ENCODE results near the gene TOMM34.

Gene TOMM34, protein sequence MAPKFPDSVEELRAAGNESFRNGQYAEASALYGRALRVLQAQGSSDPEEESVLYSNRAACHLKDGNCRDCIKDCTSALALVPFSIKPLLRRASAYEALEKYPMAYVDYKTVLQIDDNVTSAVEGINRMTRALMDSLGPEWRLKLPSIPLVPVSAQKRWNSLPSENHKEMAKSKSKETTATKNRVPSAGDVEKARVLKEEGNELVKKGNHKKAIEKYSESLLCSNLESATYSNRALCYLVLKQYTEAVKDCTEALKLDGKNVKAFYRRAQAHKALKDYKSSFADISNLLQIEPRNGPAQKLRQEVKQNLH

DNA sequence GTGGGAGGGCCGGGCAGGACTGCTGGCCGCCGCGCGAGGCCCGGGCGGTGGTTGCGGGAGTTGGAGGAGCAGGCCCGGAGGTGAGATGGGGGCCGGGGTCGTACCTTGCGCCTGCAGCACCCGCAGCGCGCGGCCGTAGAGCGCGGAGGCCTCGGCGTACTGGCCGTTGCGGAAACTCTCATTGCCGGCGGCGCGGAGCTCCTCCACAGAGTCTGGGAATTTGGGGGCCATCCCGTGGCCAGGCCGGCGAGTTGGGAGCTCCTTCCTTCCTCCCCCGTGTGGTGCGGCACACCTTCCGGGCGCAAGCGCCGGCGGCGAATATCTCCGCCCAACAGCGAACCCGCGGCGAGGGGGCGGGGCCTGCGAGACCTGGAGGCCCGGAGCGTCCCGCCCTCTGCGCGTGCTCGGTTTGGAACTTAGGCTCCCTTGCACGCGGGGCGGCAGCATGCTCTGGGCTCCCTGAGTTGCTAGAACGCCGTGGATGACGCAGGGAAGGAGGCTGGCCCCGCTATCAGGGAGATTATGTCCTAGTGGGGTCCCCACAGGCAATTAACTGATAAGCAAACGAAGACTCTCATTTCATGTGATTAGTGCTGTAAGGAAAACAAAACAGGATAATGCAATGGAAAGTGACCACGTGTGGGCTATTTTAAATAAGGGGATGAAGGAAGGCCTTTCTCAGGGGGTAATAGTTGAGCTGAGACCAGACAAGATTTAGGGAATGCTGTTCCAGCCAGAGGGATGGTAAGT, at the start of gene TOMM34:
TOMM34 (minus strand) TSS at position 295 of the 750 bp plus-strand sequence; CDS start at position 231, 64 bp downstream.
- Histone ChIP-seq H3K27ac (ENCODE audit: low read depth, low read length) (peak within 1 kb of the TSS; percentile 80), H3K36me3 (ENCODE audit: control insufficient read depth, insufficient read depth, low read length) (peaks cover 21% of the 10 kb centered on the region), H3K9me3 (ENCODE audit: control insufficient read depth, insufficient read depth, low read length) (no peaks in the 10 kb centered on the region), H3K4me3 (ENCODE audit: low read depth, low read length) (peak within 1 kb of the TSS; percentile 82), H3K4me1 (ENCODE audit: control insufficient read depth, insufficient read depth, low read length) (peaks cover 21% of the 10 kb centered on the region), H3K9ac (ENCODE audit: low read depth, low read length) (peak within 1 kb of the TSS; percentile 32), H3K27me3 (ENCODE audit: control insufficient read depth, insufficient read depth, low read length) (peaks cover 44% of the 10 kb centered on the region)

DNA sequence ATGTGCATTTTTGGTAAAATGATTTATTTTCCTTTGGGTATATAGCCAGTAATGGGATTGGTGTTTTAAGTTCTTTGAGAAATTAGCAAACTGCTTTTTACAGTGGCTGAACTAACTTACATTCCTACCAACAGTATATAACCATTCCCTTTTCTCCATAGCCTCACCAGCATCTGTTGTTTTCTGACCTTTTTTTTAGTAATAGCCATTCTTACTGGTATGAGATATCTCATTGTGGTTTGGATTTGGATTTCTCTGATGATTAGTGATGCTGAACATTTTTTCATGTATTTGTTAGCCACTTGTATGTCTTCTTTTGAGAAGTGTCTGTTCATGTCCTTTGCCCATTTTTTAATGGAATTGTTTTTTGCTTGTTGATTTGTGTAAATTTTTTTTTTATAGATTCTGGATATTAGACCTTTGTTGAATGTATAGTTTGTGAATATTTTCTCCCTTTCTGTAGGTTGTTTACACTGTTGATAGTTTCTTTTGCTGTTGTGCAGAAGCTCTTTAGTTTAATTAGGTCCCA, 48.4 kb upstream of the TOMM34 start:
- no peaks in the 10 kb centered on the region for H3K27me3 ChIP-seq (ENCODE audit: control insufficient read depth, insufficient read depth, low read length)
- H3K9me3 ChIP-seq (ENCODE audit: control insufficient read depth, insufficient read depth, low read length): no peaks in the 10 kb centered on the region
- no peak overlapping the region for H3K4me3 ChIP-seq (ENCODE audit: low read depth, low read length)
- H3K27ac ChIP-seq (ENCODE audit: low read depth, low read length): no peak overlapping the region
- peaks cover 14% of the 10 kb centered on the region for H3K36me3 ChIP-seq (ENCODE audit: control insufficient read depth, insufficient read depth, low read length)
- H3K9ac ChIP-seq (ENCODE audit: low read depth, low read length): no peak overlapping the region
- H3K4me1 ChIP-seq (ENCODE audit: control insufficient read depth, insufficient read depth, low read length): no peaks in the 10 kb centered on the region

DNA sequence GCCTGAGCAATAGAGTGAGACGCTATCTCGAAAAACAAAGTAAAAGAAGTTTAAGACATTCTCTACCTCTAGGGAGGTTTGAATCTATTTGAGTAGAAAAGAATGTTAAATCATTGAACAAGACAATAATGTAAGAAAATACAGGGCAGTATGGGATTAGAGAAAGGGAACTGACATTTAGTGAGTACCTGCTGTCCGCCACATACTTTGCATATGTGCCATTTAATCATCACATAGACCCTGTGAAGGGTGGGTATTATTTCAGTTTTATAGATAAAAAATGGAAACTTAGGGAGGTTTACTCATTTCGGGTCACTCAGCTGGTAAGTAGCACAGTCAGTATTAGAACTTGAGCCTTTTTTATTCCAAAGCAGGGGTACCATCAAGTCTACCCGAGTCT, 37.5 kb upstream of the TOMM34 start:
- H3K36me3 ChIP-seq (ENCODE audit: control insufficient read depth, insufficient read depth, low read length): peaks cover 75% of the 10 kb centered on the region
- H3K4me3 ChIP-seq (ENCODE audit: low read depth, low read length): no peak overlapping the region
- H3K4me1 ChIP-seq (ENCODE audit: control insufficient read depth, insufficient read depth, low read length): no peaks in the 10 kb centered on the region; the same call in 1 of the 2 replicates
- no peak overlapping the region for H3K9ac ChIP-seq (ENCODE audit: low read depth, low read length)
- no peak overlapping the region for H3K27ac ChIP-seq (ENCODE audit: low read depth, low read length)
- H3K9me3 ChIP-seq (ENCODE audit: control insufficient read depth, insufficient read depth, low read length): no peaks in the 10 kb centered on the region
- H3K27me3 ChIP-seq (ENCODE audit: control insufficient read depth, insufficient read depth, low read length): no peaks in the 10 kb centered on the region

DNA sequence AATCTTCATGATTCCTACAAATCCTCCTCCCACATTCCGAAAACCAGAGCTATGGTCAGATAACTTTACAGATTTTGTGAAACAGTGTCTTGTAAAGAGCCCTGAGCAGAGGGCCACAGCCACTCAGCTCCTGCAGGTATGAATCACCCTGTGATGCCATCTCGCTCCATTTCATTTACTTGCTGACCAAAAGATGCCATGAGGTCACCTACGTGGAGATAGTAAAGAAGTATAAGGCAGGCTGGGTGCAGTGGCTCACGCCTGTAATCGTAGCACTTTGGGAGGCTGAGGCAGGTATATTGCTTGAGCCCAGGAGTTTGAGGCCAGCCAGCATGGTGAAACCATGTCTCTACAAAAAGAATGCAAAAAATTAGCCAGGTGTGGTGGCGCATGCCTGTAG, 37.0 kb upstream of the TOMM34 start:
- no peaks in the 10 kb centered on the region for H3K27me3 ChIP-seq (ENCODE audit: control insufficient read depth, insufficient read depth, low read length)
- H3K4me3 ChIP-seq (ENCODE audit: low read depth, low read length): no peak overlapping the region
- no peak overlapping the region for H3K9ac ChIP-seq (ENCODE audit: low read depth, low read length)
- H3K36me3 ChIP-seq (ENCODE audit: control insufficient read depth, insufficient read depth, low read length): peaks cover 70% of the 10 kb centered on the region
- no peaks in the 10 kb centered on the region; the same call in 1 of the 2 replicates for H3K4me1 ChIP-seq (ENCODE audit: control insufficient read depth, insufficient read depth, low read length)
- H3K27ac ChIP-seq (ENCODE audit: low read depth, low read length): no peak overlapping the region
- no peaks in the 10 kb centered on the region for H3K9me3 ChIP-seq (ENCODE audit: control insufficient read depth, insufficient read depth, low read length)

DNA sequence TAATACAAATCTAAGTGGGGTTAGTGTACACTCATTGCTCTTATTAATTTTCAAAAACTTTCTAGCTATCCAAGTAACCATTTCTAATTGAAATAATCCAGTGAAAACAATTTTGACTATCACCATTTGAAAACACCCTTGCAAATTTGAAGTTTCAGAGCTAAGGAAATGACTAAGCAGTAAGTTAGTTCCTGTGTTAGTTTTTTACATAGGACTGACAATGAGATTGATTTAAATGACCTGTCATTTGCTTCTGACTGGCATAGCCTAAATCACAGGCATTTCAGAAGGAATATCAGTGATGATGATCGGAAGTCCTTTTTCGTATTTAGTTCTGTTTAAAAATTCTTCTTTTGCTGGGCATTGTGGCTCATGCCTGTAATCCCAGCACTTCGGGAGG, 33.1 kb upstream of the TOMM34 start:
- Histone ChIP-seq H3K36me3 (ENCODE audit: control insufficient read depth, insufficient read depth, low read length) (peaks cover 45% of the 10 kb centered on the region), H3K4me1 (ENCODE audit: control insufficient read depth, insufficient read depth, low read length) (peaks cover 15% of the 10 kb centered on the region), H3K27ac (ENCODE audit: low read depth, low read length) (peak overlapping the region; percentile 63)

DNA sequence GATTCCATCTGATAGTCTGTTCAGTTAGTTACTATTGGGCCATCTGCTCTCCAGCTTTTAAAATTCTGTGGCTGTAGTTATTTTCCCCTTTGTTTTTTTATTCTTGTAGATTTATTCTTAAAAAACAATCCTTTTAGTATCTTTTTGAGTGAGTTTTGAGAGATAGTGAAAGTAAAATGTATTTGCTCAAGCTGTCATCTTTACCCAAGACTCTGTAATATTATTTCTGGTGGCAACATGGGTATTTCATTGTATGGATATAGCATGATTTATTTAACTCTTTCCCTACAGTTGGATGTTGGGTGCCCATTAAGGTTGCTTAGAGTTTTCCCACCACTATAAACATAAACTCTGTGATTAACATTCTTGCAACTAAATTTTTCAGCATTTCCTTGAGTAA, 30.8 kb upstream of the TOMM34 start:
- Histone ChIP-seq H3K36me3 (ENCODE audit: control insufficient read depth, insufficient read depth, low read length) (peaks cover 43% of the 10 kb centered on the region), H3K9me3 (ENCODE audit: control insufficient read depth, insufficient read depth, low read length) (no peaks in the 10 kb centered on the region), H3K4me3 (ENCODE audit: low read depth, low read length) (no peak overlapping the region), H3K27ac (ENCODE audit: low read depth, low read length) (no peak overlapping the region), H3K9ac (ENCODE audit: low read depth, low read length) (no peak overlapping the region), H3K27me3 (ENCODE audit: control insufficient read depth, insufficient read depth, low read length) (no peaks in the 10 kb centered on the region), H3K4me1 (ENCODE audit: control insufficient read depth, insufficient read depth, low read length) (peaks cover 15% of the 10 kb centered on the region)

More for the DNA sequence above, 33.1 kb upstream of the TOMM34 start:
- H3K4me3 ChIP-seq (ENCODE audit: low read depth, low read length): no peak overlapping the region
- H3K27me3 ChIP-seq (ENCODE audit: control insufficient read depth, insufficient read depth, low read length): no peaks in the 10 kb centered on the region
- H3K9me3 ChIP-seq (ENCODE audit: control insufficient read depth, insufficient read depth, low read length): no peaks in the 10 kb centered on the region
- H3K9ac ChIP-seq (ENCODE audit: low read depth, low read length): no peak overlapping the region

DNA sequence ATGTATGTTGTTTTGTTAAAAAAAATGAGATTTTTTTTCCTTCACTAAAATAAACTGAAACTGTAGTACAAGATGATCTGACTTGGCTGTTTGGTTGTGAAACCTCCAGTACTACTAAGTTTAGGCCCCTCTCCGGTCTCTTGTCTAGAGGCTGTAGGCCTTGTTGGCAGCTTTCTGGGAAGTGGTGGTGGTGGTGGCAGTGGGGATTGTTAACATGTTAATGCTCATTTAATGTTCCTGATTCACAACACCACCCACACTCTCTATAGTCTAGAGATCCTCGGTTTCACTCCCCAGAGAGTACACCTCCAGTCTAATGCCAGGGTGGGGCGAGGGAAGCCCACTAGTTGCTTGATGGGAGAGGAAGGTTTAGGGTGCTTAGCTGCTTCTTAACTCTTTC, 30.2 kb upstream of the TOMM34 start:
- Histone ChIP-seq H3K9ac (ENCODE audit: low read depth, low read length) (no peak overlapping the region), H3K9me3 (ENCODE audit: control insufficient read depth, insufficient read depth, low read length) (no peaks in the 10 kb centered on the region), H3K4me3 (ENCODE audit: low read depth, low read length) (no peak overlapping the region), H3K4me1 (ENCODE audit: control insufficient read depth, insufficient read depth, low read length) (peaks cover 15% of the 10 kb centered on the region), H3K36me3 (ENCODE audit: control insufficient read depth, insufficient read depth, low read length) (peaks cover 43% of the 10 kb centered on the region), H3K27me3 (ENCODE audit: control insufficient read depth, insufficient read depth, low read length) (no peaks in the 10 kb centered on the region), H3K27ac (ENCODE audit: low read depth, low read length) (peak overlapping the region; percentile 12)

DNA sequence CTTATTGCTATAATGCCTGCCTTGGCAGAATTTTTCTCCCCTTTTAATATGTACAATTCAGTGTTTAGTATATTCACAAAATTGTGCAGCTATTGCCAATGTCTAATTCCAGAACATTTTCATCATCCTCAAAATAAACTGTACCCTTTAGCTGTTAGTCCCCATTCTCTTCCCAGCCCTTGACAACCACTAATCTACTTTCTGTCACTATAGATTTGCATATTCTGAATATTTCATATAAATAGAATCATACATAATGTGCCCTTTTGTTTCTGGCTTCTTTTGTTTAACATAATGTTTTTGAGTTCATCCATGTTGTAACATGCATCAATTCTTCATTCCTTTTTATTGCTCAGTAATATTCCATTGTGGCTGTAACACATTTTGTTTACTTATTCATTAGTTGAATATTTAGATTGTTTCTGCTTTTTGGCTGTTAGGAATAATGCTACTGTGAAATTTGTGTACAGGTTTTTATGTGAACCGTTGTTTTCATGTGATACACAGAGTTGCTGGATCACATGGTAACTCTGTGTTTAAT, 28.5 kb upstream of the TOMM34 start:
- Histone ChIP-seq H3K9me3 (ENCODE audit: control insufficient read depth, insufficient read depth, low read length) (no peaks in the 10 kb centered on the region), H3K27ac (ENCODE audit: low read depth, low read length) (no peak overlapping the region), H3K27me3 (ENCODE audit: control insufficient read depth, insufficient read depth, low read length) (no peaks in the 10 kb centered on the region), H3K4me1 (ENCODE audit: control insufficient read depth, insufficient read depth, low read length) (peaks cover 15% of the 10 kb centered on the region), H3K9ac (ENCODE audit: low read depth, low read length) (no peak overlapping the region), H3K4me3 (ENCODE audit: low read depth, low read length) (no peak overlapping the region), H3K36me3 (ENCODE audit: control insufficient read depth, insufficient read depth, low read length) (peaks cover 49% of the 10 kb centered on the region)

DNA sequence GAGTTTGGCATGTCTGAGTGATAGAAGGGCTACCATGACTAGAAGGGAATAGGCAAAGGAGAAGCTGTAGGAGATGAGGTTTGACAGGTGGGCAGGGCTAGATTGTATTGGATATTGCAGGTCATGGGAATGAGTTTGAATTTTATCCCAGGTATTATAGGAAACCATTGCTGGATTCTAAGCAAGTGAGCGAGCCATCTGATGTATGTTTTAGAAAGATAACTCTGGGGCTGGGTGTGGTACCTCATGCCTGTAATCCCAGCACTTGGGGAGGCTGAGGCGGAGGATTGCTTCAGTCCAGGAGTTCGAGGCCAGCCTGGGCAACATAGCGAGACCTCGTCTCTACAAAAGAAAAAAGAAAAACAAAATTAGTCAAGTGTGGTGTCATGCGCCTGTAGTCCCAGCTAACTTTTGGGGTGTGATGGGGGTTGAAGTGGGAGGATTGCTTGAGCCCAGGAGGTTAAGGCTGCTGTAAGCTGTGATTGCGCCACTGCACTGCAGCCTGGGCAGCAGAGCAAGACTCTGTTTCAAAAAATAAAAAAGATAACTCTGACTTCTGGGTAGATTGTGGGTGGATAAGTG, 23.0 kb upstream of the TOMM34 start:
- no peaks in the 10 kb centered on the region for H3K27me3 ChIP-seq (ENCODE audit: control insufficient read depth, insufficient read depth, low read length)
- H3K27ac ChIP-seq (ENCODE audit: low read depth, low read length): no peak overlapping the region
- no peaks in the 10 kb centered on the region for H3K9me3 ChIP-seq (ENCODE audit: control insufficient read depth, insufficient read depth, low read length)
- H3K4me3 ChIP-seq (ENCODE audit: low read depth, low read length): no peak overlapping the region
- peaks cover 85% of the 10 kb centered on the region for H3K36me3 ChIP-seq (ENCODE audit: control insufficient read depth, insufficient read depth, low read length)
- H3K4me1 ChIP-seq (ENCODE audit: control insufficient read depth, insufficient read depth, low read length): no peaks in the 10 kb centered on the region
- H3K9ac ChIP-seq (ENCODE audit: low read depth, low read length): no peak overlapping the region

DNA sequence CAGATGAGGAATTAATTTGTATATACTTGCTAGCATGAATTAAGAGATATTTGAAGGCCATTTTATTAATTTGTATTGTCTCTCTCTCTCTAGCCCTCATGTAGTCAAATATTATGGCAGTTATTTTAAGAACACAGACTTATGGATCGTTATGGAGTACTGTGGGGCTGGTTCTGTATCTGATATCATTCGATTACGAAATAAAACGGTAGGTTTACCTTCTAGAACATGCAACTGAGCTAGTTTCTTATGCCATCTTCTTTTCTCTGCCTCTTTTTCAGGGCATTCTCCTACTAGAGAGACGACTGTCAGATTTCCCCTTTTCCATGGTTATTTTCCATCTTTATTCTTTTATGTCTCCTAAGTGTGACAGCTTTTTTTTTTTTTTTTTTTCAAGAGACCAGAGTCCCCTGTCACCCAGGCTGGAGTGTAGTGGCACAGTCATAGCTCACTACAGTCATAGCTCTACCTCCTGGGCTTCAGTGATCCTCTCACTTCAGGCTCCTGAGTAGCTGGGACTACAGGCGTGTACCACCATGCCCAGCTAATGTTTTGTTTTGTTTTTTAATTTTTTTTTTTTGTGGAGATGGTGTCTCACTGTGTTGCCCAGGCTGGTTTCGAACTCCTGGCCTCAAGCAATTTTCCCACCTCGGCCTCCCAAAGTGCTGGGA, 21.7 kb upstream of the TOMM34 start:
- Histone ChIP-seq H3K9ac (ENCODE audit: low read depth, low read length) (no peak overlapping the region), H3K9me3 (ENCODE audit: control insufficient read depth, insufficient read depth, low read length) (no peaks in the 10 kb centered on the region), H3K27ac (ENCODE audit: low read depth, low read length) (no peak overlapping the region), H3K27me3 (ENCODE audit: control insufficient read depth, insufficient read depth, low read length) (no peaks in the 10 kb centered on the region), H3K4me3 (ENCODE audit: low read depth, low read length) (no peak overlapping the region), H3K36me3 (ENCODE audit: control insufficient read depth, insufficient read depth, low read length) (peaks cover 83% of the 10 kb centered on the region), H3K4me1 (ENCODE audit: control insufficient read depth, insufficient read depth, low read length) (no peaks in the 10 kb centered on the region)

Measured in HUES48 (cell line).